Subcutaneous abdominal adipose tissue (tissue), 5 donors: ENCODE results near the gene TFIP11.

ENCODE experiments used
- H3K27ac ChIP-seq: one replicate; pipeline ENCODE4 v1.7.0; 2013; ENCODE audit warnings: low read depth, mild to moderate bottlenecking, inconsistent platforms, low read length, moderate library complexity
- H3K27me3 ChIP-seq, 5 donors: one replicate each; pipeline ENCODE4 v1.7.0; 2013; ENCODE audit warnings: low read length in 5 of 5, inconsistent platforms in 1 of 5; ENCODE audit not compliant: control insufficient read depth in 5 of 5, insufficient read depth in 4 of 5
- H3K36me3 ChIP-seq, 5 donors: one replicate each; pipeline ENCODE4 v1.7.0; 2013; ENCODE audit warnings: low read length in 5 of 5; ENCODE audit not compliant: control insufficient read depth in 5 of 5, insufficient read depth in 5 of 5
- H3K4me1 ChIP-seq, 5 donors: one replicate each; pipeline ENCODE4 v1.7.0; 2013; ENCODE audit warnings: low read length in 5 of 5, mild to moderate bottlenecking in 3 of 5, moderate library complexity in 1 of 5; ENCODE audit not compliant: control insufficient read depth in 5 of 5, insufficient read depth in 5 of 5
- H3K4me3 ChIP-seq, 5 donors: one replicate each; pipeline ENCODE4 v1.7.0; 2013; ENCODE audit warnings: low read length in 5 of 5, low read depth in 1 of 5
- H3K9ac ChIP-seq, 5 donors: one replicate each; pipeline ENCODE4 v1.7.0; 2013; ENCODE audit warnings: low read length in 5 of 5, mild to moderate bottlenecking in 4 of 5, moderate library complexity in 3 of 5
- H3K9me3 ChIP-seq, 5 donors: one replicate each; pipeline ENCODE4 v1.7.0; 2013; ENCODE audit warnings: low read length in 5 of 5; ENCODE audit not compliant: control insufficient read depth in 5 of 5
- donor health status: healthy.
- donor health status: healthy.
- donor health status: healthy.
- donor health status: healthy.
- donor health status: healthy.

TFIP11 gene

GRCh38 chr22:26445577-26446275 lies 66.5 kb downstream of the TFIP11 start:
- Histone ChIP-seq H3K27me3 (peaks cover 0 to 2% (median 0%) of the 10 kb centered on the region in 5 donors), H3K9me3 (no peaks in the 10 kb centered on the region), H3K27ac (no peak overlapping the region), H3K4me1 (no peaks in the 10 kb centered on the region), H3K9ac (no peak overlapping the region), H3K4me3 (no peak overlapping the region), H3K36me3 (peaks cover 0 to 9% (median 5%) of the 10 kb centered on the region in 5 donors)

GRCh38 chr22:26444777-26445176 lies 67.5 kb downstream of the TFIP11 start:
- H3K27me3 ChIP-seq, result peaks cover 0 to 2% (median 0%) of the 10 kb centered on the region in 5 donors
- peaks cover 0 to 3% (median 0%) of the 10 kb centered on the region in 5 donors for H3K36me3 ChIP-seq
- H3K27ac ChIP-seq, result no peak overlapping the region

GRCh38 chr22:26443901-26444690 lies 68.2 kb downstream of the TFIP11 start:
- peaks cover 0 to 2% (median 0%) of the 10 kb centered on the region in 5 donors for H3K27me3 ChIP-seq
- no peak overlapping the region for H3K9ac ChIP-seq
- no peak overlapping the region for H3K27ac ChIP-seq
- no peaks in the 10 kb centered on the region for H3K9me3 ChIP-seq
- no peaks in the 10 kb centered on the region for H3K4me1 ChIP-seq
- H3K4me3 ChIP-seq, result no peak overlapping the region
- no peaks in the 10 kb centered on the region for H3K36me3 ChIP-seq

More at GRCh38 chr22:26444777-26445176, 67.5 kb downstream of the TFIP11 start:
- Histone ChIP-seq H3K9ac (no peak overlapping the region), H3K9me3 (no peaks in the 10 kb centered on the region), H3K4me1 (no peaks in the 10 kb centered on the region), H3K4me3 (no peak overlapping the region)

GRCh38 chr22:26442086-26442756 lies 70.1 kb downstream of the TFIP11 start:
- Histone ChIP-seq H3K36me3 (no peaks in the 10 kb centered on the region), H3K9ac (no peak overlapping the region), H3K27ac (no peak overlapping the region), H3K4me3 (no peak overlapping the region), H3K4me1 (no peaks in the 10 kb centered on the region), H3K9me3 (no peaks in the 10 kb centered on the region), H3K27me3 (peaks cover 0 to 2% (median 0%) of the 10 kb centered on the region in 5 donors)
